Measurements from ENCODE around the gene ATP12A. TPM values are rescaled to one million over a fixed set of nuclear protein-coding genes. Genes with fewer than 3 reads are reported as not detected.

Gene ATP12A
- total and polyA plus RNA-seq, 2 experiments from 2014 or later, result 0.07 to 0.31 TPM

GRCh38 chr13:24700539-24700938, 20.3 kb downstream of the ATP12A start:
- H3K9me3 ChIP-seq (ENCODE audit: low read depth), result no peaks in the 10 kb centered on the region
- H2AFZ ChIP-seq, result no peak overlapping the region
- DNase-seq (ENCODE audit: low spot score), result no peak
- no peak overlapping the region for H3K4me2 ChIP-seq
- H3K27me3 ChIP-seq, result no peaks in the 10 kb centered on the region
- no peaks in the 10 kb centered on the region for H3K79me2 ChIP-seq
- TF ChIP-seq CTCF (IDR thresholded peaks at IDR 0.05; ENCODE audit: poor library complexity), result no peak
- TF ChIP-seq EZH2phosphoT487 (IDR thresholded peaks at IDR 0.05; ENCODE audit: low read depth, severe bottlenecking, unreplicated experiment), result no peak
- TF ChIP-seq EZH2 (IDR thresholded peaks at IDR 0.05; ENCODE audit: borderline replicate concordance), result no peak
- no peaks in the 10 kb centered on the region for H3K36me3 ChIP-seq (replicated peaks; ENCODE audit: insufficient read depth, low read depth)
- H4K20me1 ChIP-seq (ENCODE audit: insufficient read depth, poor library complexity, severe bottlenecking), result no peaks in the 10 kb centered on the region
- no peaks in the 10 kb centered on the region for H3K9me2 ChIP-seq (replicated peaks; ENCODE audit: insufficient read depth)
- 91% methylated on average over 8 of the region's 8 CpGs for WGBS (ENCODE audit: low lambda C conversion rate, missing lambda C conversion rate)
- H3K4me3 ChIP-seq, result no peak overlapping the region
- H3K4me1 ChIP-seq (ENCODE audit: insufficient read depth), result no peaks in the 10 kb centered on the region
- H3K27ac ChIP-seq, result no peak overlapping the region

GRCh38 chr13:24706886-24707585, 26.8 kb downstream of the ATP12A start:
- no peak overlapping the region for H2AFZ ChIP-seq
- H4K20me1 ChIP-seq (ENCODE audit: insufficient read depth, poor library complexity, severe bottlenecking), result no peaks in the 10 kb centered on the region
- 90% methylated on average over 14 of the region's 14 CpGs for WGBS (ENCODE audit: low lambda C conversion rate, missing lambda C conversion rate)
- no peaks in the 10 kb centered on the region for H3K9me2 ChIP-seq (replicated peaks; ENCODE audit: insufficient read depth)
- no peaks in the 10 kb centered on the region for H3K9me3 ChIP-seq (ENCODE audit: low read depth)
- H3K4me3 ChIP-seq, result no peak overlapping the region
- no peaks in the 10 kb centered on the region for H3K36me3 ChIP-seq (replicated peaks; ENCODE audit: insufficient read depth, low read depth)
- no peak overlapping the region for H3K4me2 ChIP-seq
- TF ChIP-seq CTCF (IDR thresholded peaks at IDR 0.05; ENCODE audit: poor library complexity) (no peak), EZH2 (IDR thresholded peaks at IDR 0.05; ENCODE audit: borderline replicate concordance) (no peak), EZH2phosphoT487 (IDR thresholded peaks at IDR 0.05; ENCODE audit: low read depth, severe bottlenecking, unreplicated experiment) (no peak)
- H3K79me2 ChIP-seq, result no peaks in the 10 kb centered on the region
- no peak for DNase-seq (ENCODE audit: low spot score)
- no peak overlapping the region for H3K27ac ChIP-seq
- H3K4me1 ChIP-seq (ENCODE audit: insufficient read depth), result no peaks in the 10 kb centered on the region
- H3K27me3 ChIP-seq, result no peaks in the 10 kb centered on the region

GRCh38 chr13:24709186-24709913, 29.1 kb downstream of the ATP12A start:
- Histone ChIP-seq H3K9me3 (ENCODE audit: low read depth) (no peaks in the 10 kb centered on the region), H3K4me3 (no peak overlapping the region), H3K36me3 (replicated peaks; ENCODE audit: insufficient read depth, low read depth) (no peaks in the 10 kb centered on the region), H3K79me2 (no peaks in the 10 kb centered on the region), H3K4me1 (ENCODE audit: insufficient read depth) (no peaks in the 10 kb centered on the region), H3K27me3 (no peaks in the 10 kb centered on the region), H3K9me2 (replicated peaks; ENCODE audit: insufficient read depth) (no peaks in the 10 kb centered on the region), H2AFZ (no peak overlapping the region), H4K20me1 (ENCODE audit: insufficient read depth, poor library complexity, severe bottlenecking) (no peaks in the 10 kb centered on the region), H3K27ac (no peak overlapping the region), H3K4me2 (no peak overlapping the region)
- 84% methylated on average over 17 of the region's 18 CpGs for WGBS (ENCODE audit: low lambda C conversion rate, missing lambda C conversion rate)
- TF ChIP-seq EZH2phosphoT487 (IDR thresholded peaks at IDR 0.05; ENCODE audit: low read depth, severe bottlenecking, unreplicated experiment), result no peak
- TF ChIP-seq CTCF (IDR thresholded peaks at IDR 0.05; ENCODE audit: poor library complexity), result no peak
- no peak for TF ChIP-seq EZH2 (IDR thresholded peaks at IDR 0.05; ENCODE audit: borderline replicate concordance)
- DNase-seq (ENCODE audit: low spot score), result no peak

Data from hepatocyte (in vitro differentiated cells).